Placental epithelial cell (primary cell): Measurements from ENCODE around the gene OR5H6. TPM values are rescaled to one million over a fixed set of nuclear protein-coding genes. Genes with fewer than 3 reads are reported as not detected.

Experiments
- total RNA-seq: library from RNA; depleted of rRNA; stranded (reverse); fragments of >200 nt; gene quantifications from 2 replicates; pipeline ENCODE4 v1.2.3, GENCODE V29; 2012

The OR5H6 gene
- not detected in 2 replicates for total RNA-seq

DNA sequence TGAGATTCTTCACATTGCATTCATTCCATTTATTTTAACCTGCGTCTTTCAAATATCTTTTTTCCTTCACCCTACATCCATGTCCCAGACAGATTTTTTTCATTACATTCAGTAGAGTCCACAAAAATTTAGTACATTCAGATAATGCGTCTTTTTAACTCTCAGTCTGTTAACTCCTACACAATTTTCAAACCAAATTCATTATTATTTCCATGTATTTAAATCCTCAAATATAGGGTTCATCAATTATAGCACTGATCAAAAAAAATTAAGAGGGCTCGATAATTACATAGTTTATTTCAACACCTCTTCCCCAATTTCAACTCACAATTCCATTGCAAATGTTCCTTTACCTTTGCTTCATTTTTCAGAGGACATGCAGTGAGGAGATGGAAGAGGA, at the start of gene OR5H6:
Gene OR5H6 (plus strand): TSS at position 301 of the 400 bp plus-strand sequence. CDS start 89 bp downstream, at position 390.

GRCh38 chr3:98282205-98282604, 18.2 kb downstream of the OR5H6 start, which contains the start of gene OR5H2:
OR5H2 (plus strand) TSS chr3:98282505; CDS start chr3:98282903, 398 bp downstream.

Other genes with a start within 250 kb of the OR5H6 start
- gene GABRR3, start 228.9 kb upstream of the OR5H6 start, total RNA-seq, result not detected in 2 replicates
- gene OR5AC2, start 177.1 kb upstream of the OR5H6 start, total RNA-seq, result not detected in 2 replicates
- gene OR5H1, start 133.5 kb upstream of the OR5H6 start, total RNA-seq, result not detected in 2 replicates
- not detected in 2 replicates for gene OR5H14, start 116.8 kb upstream of the OR5H6 start, total RNA-seq
- gene OR5H15, start 97.5 kb upstream of the OR5H6 start, total RNA-seq, result not detected in 2 replicates
- gene OR5H2, start 18.3 kb downstream of the OR5H6 start, total RNA-seq, result not detected in 2 replicates
- not detected in 2 replicates for gene OR5K4, start 89.6 kb downstream of the OR5H6 start, total RNA-seq
- not detected in 2 replicates for gene OR5K3, start 126.4 kb downstream of the OR5H6 start, total RNA-seq
- not detected in 2 replicates for gene OR5K1, start 199.0 kb downstream of the OR5H6 start, total RNA-seq
- not detected in 2 replicates for gene OR5K2, start 233.4 kb downstream of the OR5H6 start, total RNA-seq